NT2/D1 (cell line): ENCODE measurements around the gene RNF152.

ENCODE experiments used
- YY1 ChIP-seq: IDR thresholded peaks from 2 replicates; pipeline ENCODE4 v1.6.1; 2011; ENCODE audit not compliant: insufficient read length, insufficient read depth
- ZNF274 ChIP-seq: IDR thresholded peaks from 2 replicates; pipeline ENCODE4 v1.6.1; 2011; ENCODE audit warnings: mild to moderate bottlenecking, low read depth, low read length

DNA sequence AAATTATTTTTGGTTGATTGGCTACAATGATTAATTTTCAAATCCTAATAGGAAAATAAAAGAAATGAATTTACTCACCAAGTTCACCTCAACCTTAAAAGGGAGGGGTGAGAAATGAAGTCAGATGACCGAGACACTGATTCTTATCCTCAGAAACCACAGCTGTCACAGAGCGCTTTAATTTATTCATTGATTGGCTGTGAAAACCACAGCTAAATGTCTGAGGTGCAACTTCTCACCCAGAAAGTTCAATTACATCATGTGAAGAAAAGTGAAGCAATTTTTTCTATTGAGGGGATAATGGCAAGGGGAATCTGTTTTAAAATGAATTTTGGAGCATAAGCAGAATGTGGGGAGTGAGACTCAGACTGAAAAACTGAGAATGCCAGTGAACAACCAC, 128.4 kb downstream of the RNF152 start:
- TF ChIP-seq YY1 (no peak), ZNF274 (no peak)
